ENCODE data around the gene SIX3. TPM values are rescaled to one million over a fixed set of nuclear protein-coding genes. Genes with fewer than 3 reads are reported as not detected.

Gene SIX3
- total RNA-seq, 1 experiment from 2014 or later = not detected

Small RNA genes within 50 kb of the gene (small RNA-seq; reads per million reads assigned to genes)
- gene RF02246 = 0 reads per million in 2 experiments
- gene RF02247 = 0 reads per million in 2 experiments
- 0 reads per million in 2 experiments for gene RF02248
- 0 reads per million in 2 experiments for gene RF02250
- gene RF02251 = 0 reads per million in 2 experiments
- gene RF02252 = 0 reads per million in 2 experiments

Other genes starting within 250 kb of the SIX3 start
- not detected in 2 replicates for gene SIX2, start 67.8 kb downstream of the SIX3 start, total RNA-seq (2014; rRNA removed; shearing (Covaris generic))